WTC11 (cell line): Measurements from ENCODE around the gene RHOU. TPM values are rescaled to one million over a fixed set of nuclear protein-coding genes. Genes with fewer than 3 reads are reported as not detected.

ENCODE experiments used
- ATAC-seq: fragments of 200-7000 bp; cut with Tn5 transposase; 2 replicates; pipeline ENCODE4 v1.10.0; 2021; ENCODE audit warnings: mild to moderate bottlenecking, moderate library complexity
- CTCF ChIA-PET: fragments of 300-600 bp; sonication (Branson Sonifier 250); formaldehyde crosslinking; loops from one replicate; lab custom pipeline; 2021; ENCODE audit warnings: antibody characterized with exemption; lab: Charles Lee
- POLR2A ChIA-PET: fragments of 350-600 bp; sonication (Branson Sonifier 250); formaldehyde crosslinking; loops from one replicate; lab custom pipeline; 2021; ENCODE audit warnings: antibody characterized with exemption; lab: Charles Lee
- DNase-seq: peaks from one replicate; pipeline ENCODE4 v3.0.0; 2021; ENCODE audit warnings: low spot score
- H3K27ac Mint-ChIP-seq: 2 replicates; pipeline ENCODE4 v1.8.0; 2021; ENCODE audit warnings: mixed read lengths
- H3K27me3 Mint-ChIP-seq: 2 replicates; pipeline ENCODE4 v1.8.0; 2021; ENCODE audit warnings: low read depth, mild to moderate bottlenecking, moderate library complexity, mixed read lengths
- H3K36me3 Mint-ChIP-seq: 2 replicates; pipeline ENCODE4 v1.8.0; 2021; ENCODE audit warnings: mixed read lengths
- H3K4me1 Mint-ChIP-seq: 2 replicates; pipeline ENCODE4 v1.8.0; 2022; ENCODE audit warnings: mixed read lengths
- H3K4me3 Mint-ChIP-seq: 2 replicates; pipeline ENCODE4 v1.8.0; 2021; ENCODE audit warnings: mild to moderate bottlenecking, moderate library complexity, mixed read lengths
- H3K9me3 Mint-ChIP-seq: 2 replicates; pipeline ENCODE4 v1.8.0; 2021; ENCODE audit warnings: mixed read lengths
- CBFB ChIP-seq: sonication (generic); formaldehyde crosslinking; IDR thresholded peaks from 2 replicates; pipeline ENCODE4 v1.8.1; 2022; ENCODE audit warnings: mild to moderate bottlenecking, low read depth, missing genetic modification reagents
- CDX4 ChIP-seq: fragments of 250-450 bp; sonication (Bioruptor Pico); IDR thresholded peaks from 2 replicates; pipeline ENCODE4 v1.9.0; 2021; ENCODE audit warnings: moderate library complexity, mild to moderate bottlenecking, inconsistent platforms, borderline replicate concordance
- CREB1 ChIP-seq: sonication (generic); formaldehyde crosslinking; IDR thresholded peaks from 2 replicates; pipeline ENCODE4 v1.8.0; 2023; ENCODE audit warnings: mild to moderate bottlenecking, missing genetic modification reagents
- E2F5 ChIP-seq: sonication (generic); formaldehyde crosslinking; IDR thresholded peaks from 2 replicates; pipeline ENCODE4 v1.8.1; 2022; ENCODE audit warnings: mild to moderate bottlenecking, moderate library complexity, missing genetic modification reagents
- ELF4 ChIP-seq: sonication (generic); formaldehyde crosslinking; IDR thresholded peaks from 2 replicates; pipeline ENCODE4 v1.8.1; 2022; ENCODE audit warnings: low read depth, mild to moderate bottlenecking, moderate library complexity, missing genetic modification reagents
- ETV6 ChIP-seq: sonication (generic); formaldehyde crosslinking; IDR thresholded peaks from 2 replicates; pipeline ENCODE4 v1.8.1; 2022; ENCODE audit warnings: mild to moderate bottlenecking, missing genetic modification reagents
- FOXP1 ChIP-seq: sonication (generic); formaldehyde crosslinking; IDR thresholded peaks from 2 replicates; pipeline ENCODE4 v1.8.0; 2022; ENCODE audit warnings: missing genetic modification reagents, mild to moderate bottlenecking, moderate library complexity, borderline replicate concordance
- IRF1 ChIP-seq: sonication (generic); formaldehyde crosslinking; IDR thresholded peaks from 2 replicates; pipeline ENCODE4 v1.8.0; 2023; ENCODE audit warnings: missing genetic modification reagents
- IRF2 ChIP-seq: sonication (generic); formaldehyde crosslinking; IDR thresholded peaks from 2 replicates; pipeline ENCODE4 v1.8.0; 2022; ENCODE audit warnings: low read depth, missing genetic modification reagents, borderline replicate concordance
- MYBL2 ChIP-seq: sonication (generic); formaldehyde crosslinking; IDR thresholded peaks from 2 replicates; pipeline ENCODE4 v1.8.1; 2023; ENCODE audit warnings: mild to moderate bottlenecking, moderate library complexity, missing genetic modification reagents
- NFATC4 ChIP-seq: fragments of 250-450 bp; sonication (Bioruptor Pico); IDR thresholded peaks from 2 replicates; pipeline ENCODE4 v1.9.0; 2021; ENCODE audit warnings: mild to moderate bottlenecking
- NR2C2 ChIP-seq: sonication (generic); formaldehyde crosslinking; IDR thresholded peaks from 2 replicates; pipeline ENCODE4 v1.8.0; 2022; ENCODE audit warnings: mild to moderate bottlenecking, missing genetic modification reagents
- PRDM15 ChIP-seq: sonication (generic); formaldehyde crosslinking; IDR thresholded peaks from 2 replicates; pipeline ENCODE4 v1.8.0; 2022; ENCODE audit warnings: missing genetic modification reagents
- SOX15 ChIP-seq: fragments of 250-450 bp; sonication (Bioruptor Pico); IDR thresholded peaks from 2 replicates; pipeline ENCODE4 v1.9.0; 2021; ENCODE audit warnings: mild to moderate bottlenecking
- ZNF121 ChIP-seq: sonication (generic); formaldehyde crosslinking; IDR thresholded peaks from 2 replicates; pipeline ENCODE4 v1.8.0; 2023; ENCODE audit warnings: missing genetic modification reagents
- ZNF138 ChIP-seq: sonication (generic); formaldehyde crosslinking; conservative IDR thresholded peaks from 2 replicates; pipeline ENCODE4 v1.8.1; 2022; ENCODE audit warnings: mild to moderate bottlenecking, moderate library complexity, missing genetic modification reagents
- ZNF263 ChIP-seq: sonication (generic); formaldehyde crosslinking; IDR thresholded peaks from 2 replicates; pipeline ENCODE4 v1.8.1; 2022; ENCODE audit warnings: low read depth, mild to moderate bottlenecking, moderate library complexity, missing genetic modification reagents
- ZNF425 ChIP-seq: fragments of 250-450 bp; sonication (Bioruptor Pico); conservative IDR thresholded peaks from 2 replicates; pipeline ENCODE4 v1.9.0; 2021; ENCODE audit warnings: mild to moderate bottlenecking
- ZNF512 ChIP-seq: sonication (generic); formaldehyde crosslinking; IDR thresholded peaks from 2 replicates; pipeline ENCODE4 v1.8.1; 2022; ENCODE audit warnings: missing genetic modification reagents, borderline replicate concordance
- ZNF532 ChIP-seq: fragments of 250-450 bp; sonication (Bioruptor Pico); IDR thresholded peaks from 2 replicates; pipeline ENCODE4 v1.9.0; 2021; ENCODE audit warnings: mild to moderate bottlenecking, borderline replicate concordance
- total RNA-seq: library from RNA; stranded (reverse); gene quantifications from 3 replicates; pipeline ENCODE4 v1.2.3, GENCODE V29; 2021

Gene RHOU
- total RNA-seq, 1 experiment from 2014 or later: 6.0 TPM

GRCh38 chr1:228776449-228776848 is 41.2 kb downstream of the RHOU start (continued):
- TF ChIP-seq ZNF512 (CRISPR knock-in tag): no peak
- no peak for TF ChIP-seq NR2C2 (CRISPR knock-in tag)
- no peak for TF ChIP-seq NFATC4 (CRISPR knock-in tag)
- no peak for TF ChIP-seq CBFB
- no peak for TF ChIP-seq PRDM15 (CRISPR knock-in tag)
- TF ChIP-seq ZNF532 (CRISPR knock-in tag): no peak
- TF ChIP-seq SOX15 (CRISPR knock-in tag): no peak
- TF ChIP-seq ETV6 (CRISPR knock-in tag): no peak
- no peak for TF ChIP-seq IRF1

GRCh38 chr1:228777236-228777635 is 42.0 kb downstream of the RHOU start:
- H3K36me3 Mint-ChIP-seq: no peaks in the 10 kb centered on the region
- H3K27me3 Mint-ChIP-seq: no peaks in the 10 kb centered on the region
- H3K4me1 Mint-ChIP-seq: no peaks in the 10 kb centered on the region
- ATAC-seq (no peak), DNase-seq (no peak)
- no peak for TF ChIP-seq FOXP1 (CRISPR knock-in tag)
- H3K4me3 Mint-ChIP-seq: no peak overlapping the region
- CTCF ChIA-PET: no interaction called here
- no peak overlapping the region for H3K27ac Mint-ChIP-seq
- peaks cover 4% of the 10 kb centered on the region; the same call in 1 of the 2 replicates for H3K9me3 Mint-ChIP-seq
- POLR2A ChIA-PET: no interaction called here

GRCh38 chr1:228778026-228778425 is 42.7 kb downstream of the RHOU start:
- DNase-seq (no peak), ATAC-seq (no peak)
- Mint-ChIP-seq H3K9me3 (peaks cover 1% of the 10 kb centered on the region; the same call in 1 of the 2 replicates), H3K36me3 (no peaks in the 10 kb centered on the region), H3K27ac (no peak overlapping the region), H3K27me3 (no peaks in the 10 kb centered on the region), H3K4me1 (no peaks in the 10 kb centered on the region), H3K4me3 (no peak overlapping the region)
- POLR2A ChIA-PET: no interaction called here
- CTCF ChIA-PET: interaction anchor here (0.6 kb wide), 1 partner anchor 113 kb away, joined by 3 read pairs; no protein-coding TSS in a partner anchor
- TF ChIP-seq IRF2 (CRISPR knock-in tag): no peak
- TF ChIP-seq FOXP1 (CRISPR knock-in tag): no peak
- TF ChIP-seq E2F5: no peak
- TF ChIP-seq MYBL2 (CRISPR knock-in tag): no peak
- no peak for TF ChIP-seq ZNF263
- TF ChIP-seq NFATC4 (CRISPR knock-in tag): no peak
- TF ChIP-seq ZNF121: no peak
- no peak for TF ChIP-seq ZNF138 (CRISPR knock-in tag)
- TF ChIP-seq ZNF425 (CRISPR knock-in tag): no peak
- no peak for TF ChIP-seq CDX4 (CRISPR knock-in tag)
- TF ChIP-seq ELF4 (CRISPR knock-in tag): no peak
- TF ChIP-seq CREB1 (CRISPR knock-in tag): no peak
